Right renal cortex interstitium (tissue), 3 donors: Measurements from ENCODE around the gene GRID2. TPM values are rescaled to one million over a fixed set of nuclear protein-coding genes. Genes with fewer than 3 reads are reported as not detected.
A peak's percentile ranks its signal among the peaks of the same experiment; 100 is the strongest.

Source experiments
- DNase-seq, 3 donors: peaks; one replicate each; pipeline ENCODE4 v3.0.0-alpha.2; 2013; ENCODE audit warnings: low read depth in 3 of 3, low spot score in 2 of 3
- polyA plus RNA-seq, 3 donors: library from polyadenylated mRNA; unstranded; fragments of 120-200 nt; gene quantifications; one replicate each; pipeline ENCODE4 v1.2.1, GENCODE V29; 2013; ENCODE audit not compliant: insufficient read length in 3 of 3

The GRID2 gene
- polyA plus RNA-seq, 3 donors = 4.9 to 7.5 (median 7.2) TPM

GRCh38 chr4:92872604-92873003 lies 568.8 kb downstream of the GRID2 start:
- DNase-seq = no peak

GRCh38 chr4:92885632-92886031 lies 581.9 kb downstream of the GRID2 start:
- DNase-seq = no peak

- no peak for DNase-seq
Measured at GRCh38 chr4:92952426-92952825, 648.7 kb downstream of the GRID2 start.

GRCh38 chr4:92952897-92953296 lies 649.1 kb downstream of the GRID2 start:
- no peak for DNase-seq

- no peak for DNase-seq
Measured at GRCh38 chr4:92953462-92953861, 649.7 kb downstream of the GRID2 start.

GRCh38 chr4:92961881-92962280 lies 658.1 kb downstream of the GRID2 start:
- DNase-seq = no peak

- no peak for DNase-seq
Measured at GRCh38 chr4:92962831-92963230, 659.1 kb downstream of the GRID2 start.

GRCh38 chr4:92968556-92968955 lies 664.8 kb downstream of the GRID2 start:
- no peak for DNase-seq

- no peak for DNase-seq
Measured at GRCh38 chr4:92968996-92969395, 665.2 kb downstream of the GRID2 start.

- no peak for DNase-seq
Measured at GRCh38 chr4:92969650-92970379, 666.0 kb downstream of the GRID2 start.

- DNase-seq = no peak
Measured at GRCh38 chr4:92970996-92971395, 667.2 kb downstream of the GRID2 start.

GRCh38 chr4:92988301-92988700 lies 684.5 kb downstream of the GRID2 start:
- DNase-seq = no peak

GRCh38 chr4:92992758-92993157 lies 689.0 kb downstream of the GRID2 start:
- no peak for DNase-seq

GRCh38 chr4:92994727-92995126 lies 691.0 kb downstream of the GRID2 start:
- DNase-seq = no peak

GRCh38 chr4:92996533-92996932 lies 692.8 kb downstream of the GRID2 start:
- DNase-seq = no peak

GRCh38 chr4:93000910-93001309 lies 697.1 kb downstream of the GRID2 start:
- no peak for DNase-seq

- no peak for DNase-seq
Measured at GRCh38 chr4:93002240-93002639, 698.5 kb downstream of the GRID2 start.

- DNase-seq = no peak
Measured at GRCh38 chr4:93016350-93016749, 712.6 kb downstream of the GRID2 start.

- no peak for DNase-seq
Measured at GRCh38 chr4:93018243-93018642, 714.5 kb downstream of the GRID2 start.

- DNase-seq = no peak
Measured at GRCh38 chr4:93018806-93019205, 715.0 kb downstream of the GRID2 start.

- peak; percentile 9 to 14 (median 10) for DNase-seq
Measured at GRCh38 chr4:93029769-93030168, 726.0 kb downstream of the GRID2 start.

- no peak for DNase-seq
Measured at GRCh38 chr4:93030670-93031069, 726.9 kb downstream of the GRID2 start.
